Stimulated activated CD4-positive, alpha-beta T cell treated with anti-CD3 and anti-CD28 coated beads, Interleukin-2, amount 100 ng/mL, for 4 hours (primary cell): Measurements from ENCODE around the gene CTIF.

Experiments used
- DNase-seq: peaks from one replicate; pipeline ENCODE4 v3.0.0-alpha.2; 2020; ENCODE audit warnings: low read depth

CTIF gene

GRCh38 chr18:48667276-48668254 is 128.7 kb downstream of the CTIF start:
- DNase-seq, result no peak

- DNase-seq, result no peak
These were observed 129.8 kb downstream of the CTIF start for GRCh38 chr18:48668466-48669179.

GRCh38 chr18:48669180-48669675 is 130.4 kb downstream of the CTIF start:
- DNase-seq, result no peak

GRCh38 chr18:48669991-48670750 is 131.3 kb downstream of the CTIF start:
- DNase-seq, result no peak

GRCh38 chr18:48670751-48671560 is 132.1 kb downstream of the CTIF start:
- DNase-seq, result no peak

GRCh38 chr18:48671561-48671945 is 132.7 kb downstream of the CTIF start:
- DNase-seq, result no peak

- no peak for DNase-seq
These were observed 134.0 kb downstream of the CTIF start for GRCh38 chr18:48672671-48673340.

- no peak for DNase-seq
These were observed 134.6 kb downstream of the CTIF start for GRCh38 chr18:48673456-48673852.

GRCh38 chr18:48673853-48674721 is 135.3 kb downstream of the CTIF start:
- DNase-seq, result no peak

- no peak for DNase-seq
These were observed 136.0 kb downstream of the CTIF start for GRCh38 chr18:48674758-48675351.

- DNase-seq, result peak; percentile 65
These were observed 136.5 kb downstream of the CTIF start for GRCh38 chr18:48675352-48675761.

- no peak for DNase-seq
These were observed 137.1 kb downstream of the CTIF start for GRCh38 chr18:48675912-48676311.

- DNase-seq, result no peak
These were observed 137.5 kb downstream of the CTIF start for GRCh38 chr18:48676346-48676745.

- DNase-seq, result peak; percentile 36
These were observed 138.0 kb downstream of the CTIF start for GRCh38 chr18:48676756-48677368.

GRCh38 chr18:48678237-48679115 is 139.6 kb downstream of the CTIF start:
- no peak for DNase-seq

- no peak for DNase-seq
These were observed 140.4 kb downstream of the CTIF start for GRCh38 chr18:48679236-48679635.

- no peak for DNase-seq
These were observed 141.8 kb downstream of the CTIF start for GRCh38 chr18:48680339-48681250.
